Measurements from ENCODE around the gene ENDOD1. TPM values are rescaled to one million over a fixed set of nuclear protein-coding genes. Genes with fewer than 3 reads are reported as not detected.
"Not testable (repeated sequence)": the region's sequence is repeated elsewhere in the genome, so short reads cannot be mapped to it uniquely, and the experiment has no call there.

Gene ENDOD1
- total RNA-seq, 1 donor from 2014 or later: 12.3 TPM

DNA sequence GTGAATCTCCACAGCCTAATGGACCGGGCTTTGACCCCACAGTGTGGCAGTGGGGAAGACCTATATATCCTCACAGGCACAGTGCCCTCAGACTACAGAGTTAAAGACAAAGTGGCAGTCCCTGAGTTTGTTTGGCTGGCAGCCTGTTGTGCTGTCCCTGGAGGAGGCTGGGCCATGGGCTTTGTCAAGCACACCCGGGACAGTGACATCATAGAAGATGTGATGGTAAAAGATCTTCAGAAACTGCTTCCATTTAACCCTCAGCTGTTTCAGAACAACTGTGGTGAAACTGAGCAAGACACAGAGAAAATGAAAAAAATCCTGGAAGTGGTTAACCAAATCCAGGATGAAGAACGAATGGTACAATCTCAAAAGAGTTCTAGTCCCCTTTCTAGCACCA, 39.0 kb downstream of the ENDOD1 start:
- H3K27ac Mint-ChIP-seq (ENCODE audit: unreplicated experiment): no peak overlapping the region
- peaks cover 7% of the 10 kb centered on the region for H3K36me3 Mint-ChIP-seq (ENCODE audit: low read depth)
- H3K4me3 Mint-ChIP-seq: no peak overlapping the region
- H3K27me3 Mint-ChIP-seq (ENCODE audit: low read depth): no peaks in the 10 kb centered on the region
- TF ChIP-seq, protein P1, sequence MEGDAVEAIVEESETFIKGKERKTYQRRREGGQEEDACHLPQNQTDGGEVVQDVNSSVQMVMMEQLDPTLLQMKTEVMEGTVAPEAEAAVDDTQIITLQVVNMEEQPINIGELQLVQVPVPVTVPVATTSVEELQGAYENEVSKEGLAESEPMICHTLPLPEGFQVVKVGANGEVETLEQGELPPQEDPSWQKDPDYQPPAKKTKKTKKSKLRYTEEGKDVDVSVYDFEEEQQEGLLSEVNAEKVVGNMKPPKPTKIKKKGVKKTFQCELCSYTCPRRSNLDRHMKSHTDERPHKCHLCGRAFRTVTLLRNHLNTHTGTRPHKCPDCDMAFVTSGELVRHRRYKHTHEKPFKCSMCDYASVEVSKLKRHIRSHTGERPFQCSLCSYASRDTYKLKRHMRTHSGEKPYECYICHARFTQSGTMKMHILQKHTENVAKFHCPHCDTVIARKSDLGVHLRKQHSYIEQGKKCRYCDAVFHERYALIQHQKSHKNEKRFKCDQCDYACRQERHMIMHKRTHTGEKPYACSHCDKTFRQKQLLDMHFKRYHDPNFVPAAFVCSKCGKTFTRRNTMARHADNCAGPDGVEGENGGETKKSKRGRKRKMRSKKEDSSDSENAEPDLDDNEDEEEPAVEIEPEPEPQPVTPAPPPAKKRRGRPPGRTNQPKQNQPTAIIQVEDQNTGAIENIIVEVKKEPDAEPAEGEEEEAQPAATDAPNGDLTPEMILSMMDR (conservative IDR thresholded peaks at IDR 0.05): no peak
- no peak for DNase-seq (ENCODE audit: low read depth, low spot score)
- no peaks in the 10 kb centered on the region for H3K4me1 Mint-ChIP-seq
- H3K9me3 Mint-ChIP-seq: no peaks in the 10 kb centered on the region

DNA sequence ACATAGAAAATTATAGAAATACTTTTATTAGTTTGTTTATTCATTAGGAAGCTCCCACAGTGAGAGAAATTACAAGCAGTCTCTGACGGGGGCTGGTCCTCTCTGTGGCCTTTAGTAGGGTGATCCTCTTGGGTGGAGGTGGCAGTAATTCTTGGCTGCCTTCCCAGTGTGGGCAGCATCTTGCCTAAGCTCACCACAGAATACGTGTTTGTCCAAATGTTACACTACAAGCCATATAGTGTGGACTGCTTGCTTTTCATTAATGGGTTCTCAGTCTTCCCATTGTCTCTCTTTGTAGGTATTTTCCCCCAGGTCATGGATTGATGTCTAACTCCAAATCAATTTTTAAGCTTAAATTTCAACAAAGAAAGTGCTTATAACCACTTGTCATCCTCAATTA, 43.3 kb downstream of the ENDOD1 start:
- Mint-ChIP-seq H3K4me1 (no peaks in the 10 kb centered on the region), H3K9me3 (no peaks in the 10 kb centered on the region), H3K27me3 (ENCODE audit: low read depth) (no peaks in the 10 kb centered on the region), H3K36me3 (ENCODE audit: low read depth) (peaks cover 10% of the 10 kb centered on the region), H3K4me3 (no peak overlapping the region), H3K27ac (ENCODE audit: unreplicated experiment) (no peak overlapping the region)
- no peak for DNase-seq (ENCODE audit: low read depth, low spot score)
- TF ChIP-seq, protein P1 (conservative IDR thresholded peaks at IDR 0.05): no peak

DNA sequence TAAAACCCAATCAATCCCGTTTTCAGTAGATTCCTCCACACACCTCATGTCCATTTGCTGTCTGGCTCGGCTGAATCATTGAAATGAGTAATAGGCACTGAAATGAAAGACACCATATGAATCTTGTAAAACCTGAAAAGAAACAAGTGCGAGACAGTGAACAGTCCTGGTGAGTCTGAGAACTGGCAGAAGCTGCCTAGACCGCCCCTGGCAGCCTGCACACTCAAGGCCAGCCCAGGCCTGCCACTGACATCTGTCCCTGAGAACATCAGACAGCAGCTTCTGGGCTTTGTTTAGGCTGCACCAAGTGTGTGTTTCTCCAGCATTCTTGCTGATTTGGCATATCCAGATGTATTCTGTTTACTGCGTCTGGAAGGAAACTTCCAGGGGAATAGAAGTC, 44.8 kb downstream of the ENDOD1 start:
- Mint-ChIP-seq H3K9me3 (no peaks in the 10 kb centered on the region), H3K27me3 (ENCODE audit: low read depth) (no peaks in the 10 kb centered on the region), H3K36me3 (ENCODE audit: low read depth) (peaks cover 5% of the 10 kb centered on the region), H3K4me1 (no peaks in the 10 kb centered on the region), H3K4me3 (no peak overlapping the region), H3K27ac (ENCODE audit: unreplicated experiment) (no peak overlapping the region)
- TF ChIP-seq, protein P1 (conservative IDR thresholded peaks at IDR 0.05): no peak
- DNase-seq (ENCODE audit: low read depth, low spot score): no peak

DNA sequence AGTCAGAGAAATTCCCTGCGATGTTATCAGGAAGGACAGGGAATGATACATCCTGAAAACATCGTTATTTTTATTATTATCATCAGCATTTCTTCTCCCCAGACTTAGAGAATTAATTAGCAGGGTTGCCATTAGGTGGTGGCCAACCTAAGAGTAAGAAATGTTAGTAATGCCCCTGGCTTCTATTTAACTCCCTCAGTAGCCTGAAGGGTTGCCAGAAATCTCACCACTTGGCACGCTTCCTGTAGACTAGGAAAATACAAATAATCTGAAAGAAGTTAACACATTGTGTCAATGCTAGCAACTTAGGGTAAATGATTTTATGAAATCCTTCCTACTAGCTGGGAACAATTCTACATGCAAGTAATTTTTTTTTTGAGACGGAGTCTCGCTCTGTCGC, 45.5 kb downstream of the ENDOD1 start:
- peaks cover 3% of the 10 kb centered on the region for H3K36me3 Mint-ChIP-seq (ENCODE audit: low read depth)
- DNase-seq (ENCODE audit: low read depth, low spot score): no peak
- no peaks in the 10 kb centered on the region for H3K4me1 Mint-ChIP-seq
- TF ChIP-seq, protein P1 (conservative IDR thresholded peaks at IDR 0.05): no peak
- H3K4me3 Mint-ChIP-seq: no peak overlapping the region
- H3K9me3 Mint-ChIP-seq: no peaks in the 10 kb centered on the region
- no peak overlapping the region for H3K27ac Mint-ChIP-seq (ENCODE audit: unreplicated experiment)
- peaks cover 1% of the 10 kb centered on the region for H3K27me3 Mint-ChIP-seq (ENCODE audit: low read depth)

DNA sequence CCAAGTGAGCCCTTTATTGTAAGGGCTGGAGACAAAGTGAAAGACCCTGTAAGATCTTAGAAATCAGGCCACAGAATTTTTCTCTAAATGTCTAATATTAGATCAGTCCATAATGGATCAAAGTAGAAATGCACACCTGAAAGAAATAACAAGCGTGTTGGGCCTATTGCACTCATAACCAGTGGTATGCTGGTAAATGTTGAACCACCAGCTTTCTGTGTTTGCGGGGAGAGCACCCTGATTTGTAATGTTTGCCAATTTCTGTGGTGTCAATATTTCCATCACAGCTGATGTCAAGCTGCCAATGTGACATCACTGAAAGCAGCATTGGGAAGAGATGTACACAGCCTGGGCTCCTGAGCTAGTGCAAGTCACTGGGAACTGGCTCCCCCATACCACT, 46.2 kb downstream of the ENDOD1 start:
- Mint-ChIP-seq H3K27ac (ENCODE audit: unreplicated experiment) (no peak overlapping the region), H3K4me3 (no peak overlapping the region), H3K9me3 (no peaks in the 10 kb centered on the region), H3K27me3 (ENCODE audit: low read depth) (peaks cover 4% of the 10 kb centered on the region), H3K4me1 (no peaks in the 10 kb centered on the region), H3K36me3 (ENCODE audit: low read depth) (peaks cover 3% of the 10 kb centered on the region)
- TF ChIP-seq, protein P1 (conservative IDR thresholded peaks at IDR 0.05): no peak
- DNase-seq (ENCODE audit: low read depth, low spot score): no peak

DNA sequence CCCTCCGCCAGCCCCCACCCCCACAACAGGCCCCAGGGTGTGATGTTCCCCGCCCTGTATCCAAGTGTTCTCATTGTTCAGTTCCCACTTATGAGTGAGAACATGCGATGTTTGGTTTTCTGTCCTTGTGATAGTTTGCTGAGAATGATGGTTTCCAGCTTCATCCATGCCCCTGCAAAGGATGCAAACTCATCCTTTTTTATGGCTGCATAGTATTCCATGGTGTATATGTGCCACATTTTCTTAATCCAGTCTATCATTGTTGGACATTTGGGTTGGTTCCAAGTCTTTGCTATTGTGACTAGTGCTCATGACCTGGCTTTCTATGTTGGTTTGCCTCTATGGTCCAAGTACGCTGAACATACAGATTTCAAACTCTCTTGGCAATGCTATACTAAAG, 47.1 kb downstream of the ENDOD1 start:
- H3K4me1 Mint-ChIP-seq; H3K36me3 Mint-ChIP-seq (ENCODE audit: low read depth); DNase-seq (ENCODE audit: low read depth, low spot score); H3K27ac Mint-ChIP-seq (ENCODE audit: unreplicated experiment); H3K27me3 Mint-ChIP-seq (ENCODE audit: low read depth); H3K4me3 Mint-ChIP-seq; H3K9me3 Mint-ChIP-seq: not testable (repeated sequence)
